ENCODE data around the gene CISTR.
"Not testable (repeated sequence)": the region's sequence is repeated elsewhere in the genome, so short reads cannot be mapped to it uniquely, and the experiment has no call there.

CISTR gene

GRCh38 chr12:53718567-53718966, 33.2 kb downstream of the CISTR start:
- not testable (repeated sequence) for DNase-seq (ENCODE audit: low spot score)

- DNase-seq (ENCODE audit: low spot score), result no peak
These were observed 34.5 kb downstream of the CISTR start for GRCh38 chr12:53717319-53717718.

- no peak for DNase-seq (ENCODE audit: low spot score)
These were observed 37.8 kb downstream of the CISTR start for GRCh38 chr12:53714004-53714403.

- DNase-seq (ENCODE audit: low spot score), result no peak
These were observed 38.3 kb downstream of the CISTR start for GRCh38 chr12:53713516-53713915.

GRCh38 chr12:53712059-53712643, 39.6 kb downstream of the CISTR start:
- DNase-seq (ENCODE audit: low spot score), result no peak

- no peak for DNase-seq (ENCODE audit: low spot score)
These were observed 41.7 kb downstream of the CISTR start for GRCh38 chr12:53710091-53710490.

GRCh38 chr12:53709671-53710070, 42.1 kb downstream of the CISTR start:
- no peak for DNase-seq (ENCODE audit: low spot score)

- DNase-seq (ENCODE audit: low spot score), result no peak
These were observed 45.7 kb downstream of the CISTR start for GRCh38 chr12:53706080-53706479.

GRCh38 chr12:53703756-53704155, 48.0 kb downstream of the CISTR start:
- peak; percentile 28 for DNase-seq (ENCODE audit: low spot score)

- DNase-seq (ENCODE audit: low spot score), result peak; percentile 79
These were observed 50.1 kb downstream of the CISTR start for GRCh38 chr12:53701518-53702264.

- DNase-seq (ENCODE audit: low spot score), result no peak
These were observed 51.2 kb downstream of the CISTR start for GRCh38 chr12:53700567-53700966.

- no peak for DNase-seq (ENCODE audit: low spot score)
These were observed 52.1 kb downstream of the CISTR start for GRCh38 chr12:53699678-53700025.

- DNase-seq (ENCODE audit: low spot score), result no peak
These were observed 52.7 kb downstream of the CISTR start for GRCh38 chr12:53698948-53699677.

GRCh38 chr12:53696655-53697331, 55.0 kb downstream of the CISTR start:
- DNase-seq (ENCODE audit: low spot score), result no peak

Data from hepatic stellate cell (primary cell).